ENCODE data around the gene DIPK1C. TPM values are rescaled to one million over a fixed set of nuclear protein-coding genes. Genes with fewer than 3 reads are reported as not detected.

The DIPK1C gene
- total RNA-seq, 4 donors from 2014 or later = not detected

- no peak for TF ChIP-seq CTCF (IDR thresholded peaks at IDR 0.05; ENCODE audit: low read depth)
These were observed 37.3 kb downstream of the DIPK1C start for GRCh38 chr18:74419761-74420160.

GRCh38 chr18:74418023-74418422 lies 39.1 kb downstream of the DIPK1C start:
- TF ChIP-seq CTCF (IDR thresholded peaks at IDR 0.05; ENCODE audit: low read depth) = no peak

GRCh38 chr18:74416124-74416523 lies 41.0 kb downstream of the DIPK1C start:
- TF ChIP-seq CTCF (IDR thresholded peaks at IDR 0.05; ENCODE audit: low read depth) = no peak

- TF ChIP-seq CTCF (IDR thresholded peaks at IDR 0.05; ENCODE audit: low read depth) = no peak
These were observed 42.1 kb downstream of the DIPK1C start for GRCh38 chr18:74414953-74415515.

GRCh38 chr18:74413836-74414235 lies 43.3 kb downstream of the DIPK1C start:
- no peak for TF ChIP-seq CTCF (IDR thresholded peaks at IDR 0.05; ENCODE audit: low read depth)

GRCh38 chr18:74412116-74412880 lies 44.8 kb downstream of the DIPK1C start:
- no peak for TF ChIP-seq CTCF (IDR thresholded peaks at IDR 0.05; ENCODE audit: low read depth)

- no peak for TF ChIP-seq CTCF (IDR thresholded peaks at IDR 0.05; ENCODE audit: low read depth)
These were observed 45.6 kb downstream of the DIPK1C start for GRCh38 chr18:74411475-74411874.

All from subcutaneous adipose tissue (tissue), 4 donors.